HUES6 (cell line): Measurements from ENCODE around the gene SLC22A24.

Experiments
- H3K27ac ChIP-seq: 2 replicates; pipeline ENCODE4 v1.7.0; 2013; ENCODE audit warnings: low read depth, mild to moderate bottlenecking, low read length, inconsistent platforms
- H3K27me3 ChIP-seq: 2 replicates; pipeline ENCODE4 v1.6.1; 2013; ENCODE audit warnings: low read length; ENCODE audit not compliant: control insufficient read depth, insufficient read depth
- H3K36me3 ChIP-seq: 2 replicates; pipeline ENCODE4 v1.6.1; 2013; ENCODE audit warnings: low read length; ENCODE audit not compliant: control insufficient read depth, insufficient read depth
- H3K4me1 ChIP-seq: 2 replicates; pipeline ENCODE4 v1.6.1; 2013; ENCODE audit warnings: low read length; ENCODE audit not compliant: control insufficient read depth, insufficient read depth
- H3K4me3 ChIP-seq: 2 replicates; pipeline ENCODE4 v1.5.1; 2013; ENCODE audit warnings: low read depth, low read length
- H3K9ac ChIP-seq: one replicate; pipeline ENCODE4 v1.6.1; 2013; ENCODE audit warnings: mild to moderate bottlenecking, low read length
- H3K9me3 ChIP-seq: 2 replicates; pipeline ENCODE4 v1.6.1; 2013; ENCODE audit warnings: low read depth, low read length; ENCODE audit not compliant: control insufficient read depth, insufficient read depth

The SLC22A24 gene, protein sequence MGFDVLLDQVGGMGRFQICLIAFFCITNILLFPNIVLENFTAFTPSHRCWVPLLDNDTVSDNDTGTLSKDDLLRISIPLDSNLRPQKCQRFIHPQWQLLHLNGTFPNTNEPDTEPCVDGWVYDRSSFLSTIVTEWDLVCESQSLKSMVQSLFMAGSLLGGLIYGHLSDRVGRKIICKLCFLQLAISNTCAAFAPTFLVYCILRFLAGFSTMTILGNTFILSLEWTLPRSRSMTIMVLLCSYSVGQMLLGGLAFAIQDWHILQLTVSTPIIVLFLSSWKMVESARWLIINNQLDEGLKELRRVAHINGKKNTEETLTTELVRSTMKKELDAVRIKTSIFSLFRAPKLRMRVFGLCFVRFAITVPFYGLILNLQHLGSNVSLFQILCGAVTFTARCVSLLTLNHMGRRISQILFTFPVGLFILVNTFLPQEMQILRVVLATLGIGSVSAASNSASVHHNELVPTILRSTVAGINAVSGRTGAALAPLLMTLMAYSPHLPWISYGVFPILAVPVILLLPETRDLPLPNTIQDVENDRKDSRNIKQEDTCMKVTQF

DNA sequence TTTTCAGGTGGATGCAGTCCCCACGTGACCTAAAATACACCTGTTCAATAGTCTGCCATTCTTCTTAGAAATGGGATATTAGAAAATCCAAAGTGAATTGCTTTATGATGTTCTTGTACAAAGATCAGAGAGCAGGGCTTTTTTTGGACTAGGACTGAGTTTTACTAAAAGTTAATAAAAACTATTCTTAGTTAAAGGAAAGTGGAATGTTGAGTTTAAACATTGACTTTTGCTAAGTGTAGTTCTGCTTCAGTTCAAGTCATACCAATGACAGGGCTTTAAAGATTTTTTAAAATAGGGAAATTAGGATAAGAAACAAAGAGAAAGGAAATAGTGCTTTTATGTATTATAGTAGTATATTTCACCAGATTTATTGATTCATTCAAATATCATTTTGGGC, at the start of gene SLC22A24:
TSS of gene SLC22A24 (minus strand) at position 101 of the 400 bp plus-strand sequence. CDS start 442 bp downstream, outside the sequence.
- Histone ChIP-seq H3K4me3 (no peak within 1 kb of the TSS), H3K27ac (no peak within 1 kb of the TSS), H3K36me3 (no peaks in the 10 kb centered on the region), H3K9me3 (no peaks in the 10 kb centered on the region), H3K27me3 (no peaks in the 10 kb centered on the region), H3K4me1 (no peaks in the 10 kb centered on the region), H3K9ac (no peak within 1 kb of the TSS)

DNA sequence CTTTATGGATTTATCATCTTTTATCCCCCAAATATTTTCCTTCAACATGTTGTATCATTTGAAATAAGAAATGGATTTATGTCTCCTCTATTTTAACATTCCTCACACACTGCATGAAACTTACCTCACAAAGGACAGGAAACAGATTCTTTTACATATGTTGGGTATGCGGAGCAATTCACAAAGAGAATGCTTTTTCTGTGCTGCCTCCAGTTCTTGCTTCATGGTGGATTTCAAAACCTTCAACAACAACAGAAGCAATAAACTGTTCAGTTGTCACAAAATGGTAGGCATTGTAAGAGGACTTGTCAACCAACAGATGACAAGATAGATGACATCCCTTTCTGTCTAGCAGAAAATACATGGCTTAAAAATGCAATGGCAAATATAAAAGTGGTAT, 36.5 kb upstream of the SLC22A24 start:
- H3K27me3 ChIP-seq = no peaks in the 10 kb centered on the region
- no peak overlapping the region for H3K4me3 ChIP-seq
- H3K9ac ChIP-seq = no peak overlapping the region
- no peaks in the 10 kb centered on the region for H3K36me3 ChIP-seq
- H3K4me1 ChIP-seq = peaks cover 22% of the 10 kb centered on the region
- no peaks in the 10 kb centered on the region for H3K9me3 ChIP-seq
- peak overlapping the region; percentile 50 for H3K27ac ChIP-seq

DNA sequence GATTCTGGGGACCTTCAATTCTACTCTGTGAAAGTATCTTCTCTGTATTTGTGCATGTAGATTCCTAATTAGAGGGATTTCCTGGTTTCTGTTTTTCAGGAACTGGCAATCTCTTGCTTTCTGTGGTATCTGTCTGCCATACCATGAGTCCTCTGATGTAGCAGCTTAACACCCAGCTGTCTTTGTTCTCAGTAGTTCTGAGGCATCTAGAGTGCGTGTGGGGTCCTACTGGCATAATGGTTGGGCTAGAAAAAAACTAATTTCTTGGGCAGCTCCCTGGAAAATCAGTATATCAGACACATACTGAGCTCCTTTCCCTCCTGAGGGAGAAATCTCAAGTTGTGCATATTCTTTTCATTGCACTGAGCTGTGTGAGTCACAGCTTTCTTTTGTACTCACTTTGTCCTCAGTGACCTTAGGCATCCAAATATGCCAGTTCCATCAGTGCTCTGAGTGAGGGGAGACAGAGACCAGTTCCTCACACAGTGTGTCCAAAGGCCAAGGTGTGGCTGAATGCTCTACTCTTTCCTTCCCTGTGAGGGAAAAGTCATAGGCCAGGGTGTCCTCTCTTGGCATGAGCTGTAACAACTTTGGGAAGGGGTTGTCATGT, 35.5 kb upstream of the SLC22A24 start:
- Histone ChIP-seq H3K9ac (no peak overlapping the region), H3K4me3 (no peak overlapping the region), H3K9me3 (no peaks in the 10 kb centered on the region), H3K36me3 (no peaks in the 10 kb centered on the region), H3K27me3 (no peaks in the 10 kb centered on the region), H3K27ac (peak overlapping the region; percentile 15; the same call in 1 of the 2 replicates), H3K4me1 (peaks cover 22% of the 10 kb centered on the region)

DNA sequence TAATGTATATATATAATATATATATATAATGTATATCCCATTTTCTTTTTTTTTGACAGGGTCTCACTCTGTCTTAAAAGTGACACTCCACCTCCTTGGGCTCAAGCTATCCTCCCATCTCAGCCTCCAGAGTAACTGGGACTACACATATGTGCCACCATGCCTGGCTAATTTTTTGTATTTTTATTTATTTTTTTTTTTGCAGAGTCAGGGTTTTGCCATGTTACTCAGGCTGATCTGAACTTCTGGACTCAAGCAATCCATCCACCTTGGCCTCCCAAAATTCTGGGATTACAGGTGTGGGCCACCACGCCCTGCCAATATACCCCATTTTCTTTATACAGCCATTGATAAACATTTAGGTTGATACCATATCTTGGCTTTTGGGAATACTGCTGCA, 33.9 kb upstream of the SLC22A24 start:
- Histone ChIP-seq H3K27ac (no peak overlapping the region), H3K4me3 (no peak overlapping the region), H3K9ac (no peak overlapping the region), H3K4me1 (peaks cover 22% of the 10 kb centered on the region), H3K36me3 (no peaks in the 10 kb centered on the region), H3K9me3 (no peaks in the 10 kb centered on the region), H3K27me3 (no peaks in the 10 kb centered on the region)

DNA sequence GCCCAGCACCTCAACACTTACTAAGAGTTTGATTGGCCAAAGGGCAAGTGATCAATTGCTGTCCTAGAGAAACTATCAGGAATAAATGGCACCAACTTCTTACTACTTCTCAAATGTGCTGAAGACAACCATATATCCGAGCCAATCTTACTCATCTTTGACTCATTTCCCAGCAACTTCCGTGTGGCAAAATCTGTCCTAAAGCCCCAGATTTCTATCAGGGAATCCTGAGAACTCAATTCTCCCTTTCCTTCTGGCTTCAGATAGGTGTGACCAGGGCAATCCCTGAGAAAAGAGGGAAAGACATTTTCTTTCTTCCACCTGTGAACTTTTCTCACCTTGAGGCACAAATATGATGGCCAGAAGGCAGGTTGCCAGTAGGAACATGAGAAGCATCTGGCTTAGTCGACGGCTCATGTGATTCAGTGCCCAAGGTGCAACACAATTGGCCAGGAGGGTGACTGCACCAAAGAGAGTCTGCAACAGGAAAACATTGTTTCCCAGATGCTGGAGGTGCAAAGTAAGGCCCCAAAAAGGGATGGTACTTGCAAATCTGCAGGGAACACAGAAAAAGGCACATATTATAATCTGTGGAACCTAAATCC, 21.8 kb upstream of the SLC22A24 start:
- Histone ChIP-seq H3K27me3 (no peaks in the 10 kb centered on the region), H3K27ac (no peak overlapping the region), H3K36me3 (no peaks in the 10 kb centered on the region), H3K4me3 (no peak overlapping the region), H3K4me1 (no peaks in the 10 kb centered on the region), H3K9ac (no peak overlapping the region), H3K9me3 (no peaks in the 10 kb centered on the region)

DNA sequence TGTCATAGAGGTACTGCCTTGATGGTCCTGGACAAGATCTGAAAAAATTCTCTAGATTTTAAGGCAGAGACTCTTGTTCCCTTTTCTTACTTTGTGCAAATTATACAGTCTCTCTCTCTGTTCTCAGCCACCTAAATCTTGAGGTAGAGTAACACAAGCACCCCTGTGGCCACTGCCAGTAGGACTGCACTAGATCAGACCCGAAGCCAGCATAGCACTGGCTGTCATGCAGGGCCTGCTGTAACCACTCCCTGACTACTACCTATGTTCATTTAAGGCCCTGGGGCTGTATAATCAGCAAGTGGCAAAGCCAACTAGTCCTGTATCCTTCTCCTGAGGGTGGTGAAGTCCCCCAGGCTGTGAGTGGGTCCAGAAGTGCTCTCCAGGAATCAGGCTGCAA, 11.8 kb upstream of the SLC22A24 start:
- H3K9ac ChIP-seq = no peak overlapping the region
- H3K9me3 ChIP-seq = no peaks in the 10 kb centered on the region
- no peak overlapping the region for H3K4me3 ChIP-seq
- H3K27me3 ChIP-seq = no peaks in the 10 kb centered on the region
- H3K4me1 ChIP-seq = peaks cover 5% of the 10 kb centered on the region; the same call in 1 of the 2 replicates
- no peaks in the 10 kb centered on the region for H3K36me3 ChIP-seq
- no peak overlapping the region for H3K27ac ChIP-seq

DNA sequence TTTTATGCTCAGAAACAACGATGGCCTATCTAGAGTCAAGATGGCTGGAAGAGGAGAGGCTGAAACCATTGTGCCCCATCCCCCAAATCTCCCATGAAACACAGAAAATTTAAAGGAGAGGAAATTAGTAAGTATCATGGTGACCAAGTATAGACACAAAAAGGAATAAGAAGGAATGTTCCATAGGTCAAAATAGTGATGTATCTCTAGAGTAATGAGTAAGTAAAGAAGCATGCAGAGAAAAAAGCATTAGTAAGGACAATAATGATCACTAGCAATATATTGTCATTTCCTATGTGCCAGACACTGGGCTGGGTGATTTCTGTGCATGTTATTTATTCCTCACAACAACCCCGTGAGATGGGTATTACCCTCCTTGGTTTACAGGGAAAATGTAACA, 2.6 kb upstream of the SLC22A24 start:
- Histone ChIP-seq H3K4me3 (no peak overlapping the region), H3K4me1 (no peaks in the 10 kb centered on the region), H3K27ac (no peak overlapping the region), H3K9me3 (no peaks in the 10 kb centered on the region), H3K9ac (no peak overlapping the region), H3K27me3 (no peaks in the 10 kb centered on the region), H3K36me3 (no peaks in the 10 kb centered on the region)

DNA sequence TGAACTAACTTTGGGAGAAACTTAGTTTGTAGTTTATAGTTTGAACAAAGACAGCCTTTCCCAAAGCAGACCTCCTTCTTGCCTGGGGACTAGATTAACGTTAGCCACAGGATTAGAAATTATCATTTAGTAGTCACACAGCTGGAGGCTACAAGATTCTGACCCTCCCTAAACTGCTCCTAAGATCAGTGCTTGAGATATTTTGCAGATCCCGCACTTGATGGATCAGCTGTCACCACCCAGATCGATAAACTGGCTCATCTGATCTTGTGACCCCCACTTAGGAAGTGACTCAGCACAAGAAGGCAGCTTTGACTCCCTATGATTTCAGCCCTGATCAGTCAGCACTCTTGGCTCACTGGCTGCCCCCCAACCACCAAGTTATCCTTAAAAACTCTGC, 1.6 kb downstream of the SLC22A24 start:
- Histone ChIP-seq H3K36me3 (no peaks in the 10 kb centered on the region), H3K27ac (no peak overlapping the region), H3K4me3 (no peak overlapping the region), H3K9ac (no peak overlapping the region), H3K9me3 (no peaks in the 10 kb centered on the region; the same call in 1 of the 2 replicates), H3K4me1 (no peaks in the 10 kb centered on the region), H3K27me3 (no peaks in the 10 kb centered on the region)

DNA sequence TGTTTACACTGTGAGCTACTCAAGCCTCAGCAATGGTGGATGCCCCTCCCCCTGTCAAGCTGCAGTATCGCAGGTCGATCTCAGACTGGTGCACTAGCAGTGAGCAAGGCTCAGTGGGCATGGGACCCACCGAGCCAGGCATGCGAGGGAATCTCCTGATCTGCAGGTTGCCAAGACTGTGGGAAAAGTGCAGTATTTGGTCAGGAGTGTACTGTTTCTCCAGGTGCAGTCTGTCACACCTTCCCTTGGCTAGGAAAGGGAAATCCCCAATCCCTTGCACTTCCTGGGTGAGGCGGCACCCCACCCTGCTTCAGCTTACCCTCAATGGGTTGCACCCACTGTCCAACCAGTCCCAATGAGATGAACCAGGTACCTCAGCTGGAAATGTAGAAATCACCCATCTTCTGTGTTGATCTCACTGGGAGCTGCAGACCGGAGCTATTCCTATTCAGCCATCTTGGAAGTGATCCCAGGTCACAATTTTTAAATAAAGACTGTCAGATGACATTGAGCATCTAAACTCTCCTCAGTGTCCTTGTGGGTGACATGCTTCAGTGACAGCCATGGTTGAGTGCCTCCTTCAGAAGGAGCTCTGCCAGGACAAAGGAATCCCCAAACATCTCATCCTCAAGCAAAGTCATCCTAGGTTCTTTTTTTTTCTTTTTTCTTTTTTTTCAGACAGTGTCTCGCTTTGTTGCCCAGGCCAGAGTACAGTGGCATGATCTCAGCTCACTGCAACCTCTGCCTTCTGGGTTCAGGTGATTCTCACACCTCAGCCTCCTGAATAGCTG, 10.8 kb downstream of the SLC22A24 start:
- H3K4me3 ChIP-seq = no peak overlapping the region

DNA sequence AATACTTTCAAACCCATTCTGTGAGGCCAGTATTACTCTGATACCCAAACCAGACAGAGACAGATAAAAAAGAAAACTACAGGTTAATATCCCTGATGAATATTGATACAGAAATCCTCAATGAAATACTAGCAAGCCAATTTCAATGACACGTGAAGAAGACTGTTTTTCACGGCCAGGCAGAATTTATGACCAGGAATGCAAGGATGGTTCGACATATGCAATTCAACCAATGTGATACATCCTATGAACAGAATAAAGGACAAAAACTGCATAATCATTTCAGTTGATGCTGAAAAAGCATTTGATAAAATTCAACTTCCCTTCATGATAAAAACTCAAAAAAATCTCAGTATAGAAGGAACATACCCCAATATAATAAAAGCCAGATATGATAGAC, 44.5 kb downstream of the SLC22A24 start:
- H3K4me1 ChIP-seq = no peaks in the 10 kb centered on the region
- H3K36me3 ChIP-seq = no peaks in the 10 kb centered on the region
- no peak overlapping the region for H3K9ac ChIP-seq
- H3K27ac ChIP-seq = no peak overlapping the region
- no peaks in the 10 kb centered on the region for H3K27me3 ChIP-seq
- no peak overlapping the region for H3K4me3 ChIP-seq
- H3K9me3 ChIP-seq = peaks cover 18% of the 10 kb centered on the region

More for the DNA sequence above, 10.8 kb downstream of the SLC22A24 start:
- Histone ChIP-seq H3K9me3 (no peaks in the 10 kb centered on the region; the same call in 1 of the 2 replicates), H3K27ac (no peak overlapping the region), H3K9ac (no peak overlapping the region), H3K4me1 (0 out of 2 replicates have a peak, but pooled peaks cover 3% of the 10 kb centered on the region), H3K27me3 (no peaks in the 10 kb centered on the region), H3K36me3 (no peaks in the 10 kb centered on the region)
